IMR-90 (cell line): ENCODE data around the gene CARMIL1. TPM values are rescaled to one million over a fixed set of nuclear protein-coding genes. Genes with fewer than 3 reads are reported as not detected.

Experiments
- ATAC-seq: fragments of 200-7000 bp; cut with Tn5 transposase; 2 replicates; pipeline ENCODE4 v1.9.1; 2020; ENCODE audit warnings: low read depth, mild to moderate bottlenecking, moderate library complexity
- BruUV-seq: library from RNA; stranded (reverse); fragments of 400-500 nt; replicated peaks from 2 replicates; lab custom pipeline; 2021; lab: Mats Ljungman, UMichigan
- CTCF ChIA-PET: fragments of 300-600 bp; formaldehyde crosslinking; extraction: SDS; loops from one replicate; lab custom pipeline; 2021; ENCODE audit warnings: antibody characterized with exemption; lab: Yijun Ruan, JAX
- POLR2A ChIA-PET: fragments of 300-600 bp; sonication (Branson Sonifier 250); formaldehyde crosslinking; loops from one replicate; lab custom pipeline; 2022; ENCODE audit warnings: antibody characterized with exemption; ENCODE audit not compliant: unreplicated experiment; lab: Charles Lee
- DNase-seq: peaks from one replicate; pipeline ENCODE4 v3.0.0; 2013
- H2AFZ ChIP-seq: replicated peaks from 2 replicates; pipeline ENCODE3; 2013; ENCODE audit warnings: low read length, mild to moderate bottlenecking; ENCODE audit not compliant: poor library complexity
- H2AK5ac ChIP-seq: 2 replicates; pipeline ENCODE4 v1.6.1; 2013; ENCODE audit warnings: low read depth, low read length, inconsistent platforms
- H2AK9ac ChIP-seq: replicated peaks from 2 replicates; pipeline ENCODE3; 2013; ENCODE audit warnings: mild to moderate bottlenecking, low read depth, low read length, moderate library complexity; ENCODE audit not compliant: poor library complexity
- H2BK120ac ChIP-seq: 2 replicates; pipeline ENCODE4 v1.6.1; 2013; ENCODE audit warnings: low read depth, low read length, inconsistent platforms
- H2BK15ac ChIP-seq: 3 replicates; pipeline ENCODE4 v1.6.1; 2013; ENCODE audit warnings: low read depth, low read length, inconsistent platforms
- H2BK20ac ChIP-seq: 2 replicates; pipeline ENCODE4 v1.6.1; 2013; ENCODE audit warnings: low read depth, mild to moderate bottlenecking, inconsistent platforms, low read length, moderate library complexity
- H2BK5ac ChIP-seq: 2 replicates; pipeline ENCODE4 v1.6.1; 2013; ENCODE audit warnings: mild to moderate bottlenecking, low read depth, low read length, inconsistent platforms; ENCODE audit not compliant: poor library complexity, severe bottlenecking
- H3K14ac ChIP-seq: replicated peaks from 2 replicates; pipeline ENCODE4 v1.6.1; 2013; ENCODE audit warnings: low read depth, low read length, inconsistent platforms
- H3K18ac ChIP-seq: 2 replicates; pipeline ENCODE4 v1.6.1; 2013; ENCODE audit warnings: low read depth, low read length, control low read depth
- H3K23ac ChIP-seq: 2 replicates; pipeline ENCODE4 v1.6.1; 2013; ENCODE audit warnings: low read depth, low read length, inconsistent platforms
- H3K27ac ChIP-seq: 2 replicates; pipeline ENCODE4 v1.5.1; 2013; ENCODE audit warnings: mild to moderate bottlenecking, control low read depth, low read length; ENCODE audit not compliant: insufficient read depth
- H3K27me3 ChIP-seq: 2 replicates; pipeline ENCODE4 v1.6.1; 2013; ENCODE audit warnings: low read length; ENCODE audit not compliant: control insufficient read depth, insufficient read depth
- H3K36me3 ChIP-seq: 2 replicates; pipeline ENCODE4 v1.6.1; 2013; ENCODE audit warnings: low read length, mixed read lengths; ENCODE audit not compliant: control insufficient read depth, insufficient read depth
- H3K4ac ChIP-seq: 2 replicates; pipeline ENCODE4 v1.6.1; 2013; ENCODE audit warnings: low read depth, low read length, inconsistent platforms
- H3K4me1 ChIP-seq: 2 replicates; pipeline ENCODE4 v1.6.1; 2013; ENCODE audit warnings: low read length, mixed read lengths; ENCODE audit not compliant: control insufficient read depth, insufficient read depth
- H3K4me2 ChIP-seq: 2 replicates; pipeline ENCODE4 v1.6.1; 2013; ENCODE audit warnings: low read depth, mild to moderate bottlenecking, control low read depth, low read length, moderate library complexity
- H3K4me3 ChIP-seq: 2 replicates; pipeline ENCODE4 v1.5.1; 2013; ENCODE audit warnings: low read depth, mild to moderate bottlenecking, control low read depth, low read length, moderate library complexity; ENCODE audit not compliant: insufficient read depth
- H3K56ac ChIP-seq: 2 replicates; pipeline ENCODE4 v1.6.1; 2013; ENCODE audit warnings: low read length, inconsistent platforms; ENCODE audit not compliant: insufficient read depth; ENCODE audit errors: extremely low read depth
- H3K79me1 ChIP-seq, 2 experiments: 2 replicates each; pipeline ENCODE4 v1.6.1; 2013; ENCODE audit warnings: low read length in 2 of 2, inconsistent platforms in 1 of 2, low read depth in 1 of 2
- H3K9ac ChIP-seq: 2 replicates; pipeline ENCODE4 v1.6.1; 2013; ENCODE audit warnings: low read depth, low read length, control low read depth
- H3K9me1 ChIP-seq: 2 replicates; pipeline ENCODE4 v1.6.1; 2013; ENCODE audit warnings: low read length, inconsistent platforms; ENCODE audit not compliant: insufficient read depth
- H3K9me3 ChIP-seq: 2 replicates; pipeline ENCODE4 v1.6.1; 2013; ENCODE audit warnings: low read length; ENCODE audit not compliant: control insufficient read depth, insufficient read depth
- H4K20me1 ChIP-seq: 2 replicates; pipeline ENCODE4 v1.6.1; 2013; ENCODE audit warnings: low read length, inconsistent platforms; ENCODE audit not compliant: insufficient read depth
- H4K5ac ChIP-seq: 2 replicates; pipeline ENCODE4 v1.6.1; 2013; ENCODE audit warnings: mild to moderate bottlenecking, low read depth, low read length, control low read depth
- H4K8ac ChIP-seq, 2 experiments: 2 replicates each; pipeline ENCODE4 v1.6.1; 2013; ENCODE audit warnings: low read depth in 2 of 2, low read length in 2 of 2, control low read depth in 1 of 2, inconsistent platforms in 1 of 2
- H4K91ac ChIP-seq: 2 replicates; pipeline ENCODE4 v1.6.1; 2013; ENCODE audit warnings: low read depth, low read length, inconsistent platforms; ENCODE audit not compliant: insufficient read depth
- BHLHE40 ChIP-seq: fragments of 150-350 bp; IDR thresholded peaks from 2 replicates; pipeline ENCODE4 v1.6.1; 2016; ENCODE audit warnings: mild to moderate bottlenecking, low read depth, low read length
- CEBPB ChIP-seq: IDR thresholded peaks from 2 replicates; pipeline ENCODE4 v1.6.1; 2012; ENCODE audit warnings: low read depth, low read length, improper control_type of control experiment
- CHD1 ChIP-seq: IDR thresholded peaks from 2 replicates; pipeline ENCODE4 v1.6.1; 2012; ENCODE audit warnings: low read depth, low read length, improper control_type of control experiment
- FOS ChIP-seq: fragments of 150-350 bp; IDR thresholded peaks from 2 replicates; pipeline ENCODE4 v1.6.1; 2016; ENCODE audit warnings: low read depth, low read length
- MAFK ChIP-seq: IDR thresholded peaks from 2 replicates; pipeline ENCODE4 v1.6.1; 2012; ENCODE audit warnings: low read depth, low read length, improper control_type of control experiment
- MXI1 ChIP-seq: IDR thresholded peaks from 2 replicates; pipeline ENCODE4 v1.6.1; 2012; ENCODE audit warnings: low read depth, mild to moderate bottlenecking, low read length, moderate library complexity, borderline replicate concordance
- NFE2L2 ChIP-seq: fragments of 150-350 bp; IDR thresholded peaks from 2 replicates; pipeline ENCODE4 v1.6.1; 2016; ENCODE audit warnings: low read depth, mild to moderate bottlenecking, low read length
- POLR2A ChIP-seq: IDR thresholded peaks from 2 replicates; pipeline ENCODE4 v1.6.1; 2012; ENCODE audit warnings: mild to moderate bottlenecking, low read depth, low read length
- RAD21 ChIP-seq: IDR thresholded peaks from 2 replicates; pipeline ENCODE4 v1.6.1; 2012; ENCODE audit warnings: low read length, improper control_type of control experiment
- RCOR1 ChIP-seq: IDR thresholded peaks from 2 replicates; pipeline ENCODE4 v1.6.1; 2012; ENCODE audit warnings: mild to moderate bottlenecking, low read length, improper control_type of control experiment; ENCODE audit not compliant: insufficient replicate concordance
- SMC3 ChIP-seq: fragments of 150-350 bp; IDR thresholded peaks from 2 replicates; pipeline ENCODE4 v1.6.1; 2016; ENCODE audit warnings: low read depth, mild to moderate bottlenecking, antibody characterized with exemption, low read length, moderate library complexity
- WGBS, 2 experiments: methylation state at CpG; one replicate each; pipeline versions ENCODE4 v1.1.5 to v1.1.7; 2013; ENCODE audit warnings: missing lambda C conversion rate in 2 of 2; ENCODE audit not compliant: insufficient read length in 1 of 2; ENCODE audit errors: extremely low coverage in 2 of 2; 5-methylcytosine and 5-hydroxymethylcytosine counted together
- dilution Hi-C: fragments of 300-500 bp; cut with HindIII; formaldehyde crosslinking; loops from one replicate; pipeline ENCODE4 v1.14.3; 2018; ENCODE audit warnings: low sequenced_read_pairs; ENCODE audit not compliant: unreplicated experiment
- in situ Hi-C: fragments of 300-500 bp; cut with MboI; formaldehyde crosslinking; loops from 3 replicates; pipeline ENCODE4 v1.14.3; 2019; ENCODE audit warnings: low sequenced_read_pairs, inconsistent platforms, mixed read lengths
- intact Hi-C: fragments of 100-400 bp; cut with micrococcal nuclease; formaldehyde crosslinking; loops from 2 replicates; pipeline ENCODE4 v1.10.0; 2022
- polyA plus RNA-seq, 3 experiments: library from polyadenylated mRNA; depleted of rRNA; stranded (reverse); fragments of >200 nt; gene quantifications; 2 replicates each; pipeline ENCODE4 v1.2.3, GENCODE V29; 2012; ENCODE audit warnings: low replicate concordance in 1 of 3
- total RNA-seq: library from RNA; depleted of rRNA; stranded (reverse); fragments of >200 nt; gene quantifications from 2 replicates; pipeline ENCODE4 v1.2.3, GENCODE V29; 2012
- TF ChIP-seq, protein P1 (sequence below): fragments of 150-350 bp; IDR thresholded peaks from 2 replicates; pipeline ENCODE4 v1.6.1; 2017; ENCODE audit warnings: mild to moderate bottlenecking, antibody characterized with exemption, low read length, low read depth
- TF ChIP-seq, protein P2 (sequence below): conservative IDR thresholded peaks from 2 replicates; pipeline ENCODE4 v1.5.1; 2012; ENCODE audit warnings: mild to moderate bottlenecking, low read depth, low read length, improper control_type of control experiment
- TF ChIP-seq, protein P3 (sequence below): fragments of 150-350 bp; IDR thresholded peaks from 2 replicates; pipeline ENCODE4 v1.6.1; 2016; ENCODE audit warnings: low read depth, mild to moderate bottlenecking, low read length, moderate library complexity, borderline replicate concordance

Gene CARMIL1
- total and polyA plus RNA-seq, 2 of the 4 experiments (the other 2 are of a cell fraction) = 1.3 to 2.9 TPM

DNA sequence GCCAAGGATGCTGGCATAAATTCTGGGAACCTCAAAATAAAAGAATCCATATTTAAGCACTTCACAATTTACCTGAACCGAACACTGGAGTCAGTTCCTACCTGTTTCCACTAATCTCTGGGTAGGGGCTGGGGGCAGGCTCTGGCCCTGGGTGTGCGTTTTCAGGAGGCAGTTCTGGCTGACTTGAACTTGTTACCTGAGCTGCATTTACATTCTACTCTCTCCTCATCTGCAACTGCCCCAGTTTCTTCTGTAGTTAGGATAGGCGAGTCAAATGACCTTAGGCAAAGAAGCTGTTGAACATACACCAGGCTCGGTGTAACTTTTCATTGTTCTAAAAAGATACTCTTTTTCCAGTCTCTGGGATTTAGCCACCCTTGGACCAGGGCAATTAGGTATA lies 13.2 kb downstream of the CARMIL1 start:
- WGBS, 2 experiments = no CpG with 5 or more reads among the region's 4 CpGs
- Histone ChIP-seq H2BK15ac (no peak overlapping the region), H3K4me3 (no peak overlapping the region), H3K4me2 (no peak overlapping the region), H4K91ac (no peak overlapping the region), H3K9me3 (no peaks in the 10 kb centered on the region), H2BK20ac (no peak overlapping the region), H3K18ac (no peak overlapping the region), H4K8ac (no peak overlapping the region), H3K27me3 (no peaks in the 10 kb centered on the region), H3K79me1 (no peaks in the 10 kb centered on the region), H3K36me3 (no peaks in the 10 kb centered on the region), H3K56ac (no peak overlapping the region), H3K9me1 (no peaks in the 10 kb centered on the region; the same call in 1 of the 2 replicates), H2BK120ac (no peak overlapping the region), H3K27ac (no peak overlapping the region), H3K14ac (no peak overlapping the region), H2AK9ac (no peak overlapping the region), H2AFZ (no peak overlapping the region), H2BK5ac (no peak overlapping the region), H3K4ac (no peak overlapping the region), H3K23ac (no peak overlapping the region), H3K9ac (no peak overlapping the region), H4K20me1 (no peaks in the 10 kb centered on the region), H3K4me1 (peaks cover 2% of the 10 kb centered on the region; the same call in 1 of the 2 replicates), H2AK5ac (no peak overlapping the region), H4K5ac (no peak overlapping the region)
- POLR2A ChIA-PET = interaction anchor here (0.6 kb wide), 1 partner anchor 24 kb away, joined by 3 read pairs; no protein-coding TSS in a partner anchor
- no peak for TF ChIP-seq POLR2A
- TF ChIP-seq MAFK = no peak
- TF ChIP-seq MXI1 = no peak
- TF ChIP-seq, protein P1, sequence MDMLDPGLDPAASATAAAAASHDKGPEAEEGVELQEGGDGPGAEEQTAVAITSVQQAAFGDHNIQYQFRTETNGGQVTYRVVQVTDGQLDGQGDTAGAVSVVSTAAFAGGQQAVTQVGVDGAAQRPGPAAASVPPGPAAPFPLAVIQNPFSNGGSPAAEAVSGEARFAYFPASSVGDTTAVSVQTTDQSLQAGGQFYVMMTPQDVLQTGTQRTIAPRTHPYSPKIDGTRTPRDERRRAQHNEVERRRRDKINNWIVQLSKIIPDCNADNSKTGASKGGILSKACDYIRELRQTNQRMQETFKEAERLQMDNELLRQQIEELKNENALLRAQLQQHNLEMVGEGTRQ = no peak
- TF ChIP-seq FOS = no peak
- TF ChIP-seq, protein P2, sequence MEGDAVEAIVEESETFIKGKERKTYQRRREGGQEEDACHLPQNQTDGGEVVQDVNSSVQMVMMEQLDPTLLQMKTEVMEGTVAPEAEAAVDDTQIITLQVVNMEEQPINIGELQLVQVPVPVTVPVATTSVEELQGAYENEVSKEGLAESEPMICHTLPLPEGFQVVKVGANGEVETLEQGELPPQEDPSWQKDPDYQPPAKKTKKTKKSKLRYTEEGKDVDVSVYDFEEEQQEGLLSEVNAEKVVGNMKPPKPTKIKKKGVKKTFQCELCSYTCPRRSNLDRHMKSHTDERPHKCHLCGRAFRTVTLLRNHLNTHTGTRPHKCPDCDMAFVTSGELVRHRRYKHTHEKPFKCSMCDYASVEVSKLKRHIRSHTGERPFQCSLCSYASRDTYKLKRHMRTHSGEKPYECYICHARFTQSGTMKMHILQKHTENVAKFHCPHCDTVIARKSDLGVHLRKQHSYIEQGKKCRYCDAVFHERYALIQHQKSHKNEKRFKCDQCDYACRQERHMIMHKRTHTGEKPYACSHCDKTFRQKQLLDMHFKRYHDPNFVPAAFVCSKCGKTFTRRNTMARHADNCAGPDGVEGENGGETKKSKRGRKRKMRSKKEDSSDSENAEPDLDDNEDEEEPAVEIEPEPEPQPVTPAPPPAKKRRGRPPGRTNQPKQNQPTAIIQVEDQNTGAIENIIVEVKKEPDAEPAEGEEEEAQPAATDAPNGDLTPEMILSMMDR = no peak
- TF ChIP-seq RAD21 = no peak
- TF ChIP-seq CHD1 = no peak
- TF ChIP-seq CEBPB = no peak
- TF ChIP-seq BHLHE40 = no peak
- TF ChIP-seq RCOR1 = no peak
- no peak for TF ChIP-seq SMC3
- TF ChIP-seq, protein P3, sequence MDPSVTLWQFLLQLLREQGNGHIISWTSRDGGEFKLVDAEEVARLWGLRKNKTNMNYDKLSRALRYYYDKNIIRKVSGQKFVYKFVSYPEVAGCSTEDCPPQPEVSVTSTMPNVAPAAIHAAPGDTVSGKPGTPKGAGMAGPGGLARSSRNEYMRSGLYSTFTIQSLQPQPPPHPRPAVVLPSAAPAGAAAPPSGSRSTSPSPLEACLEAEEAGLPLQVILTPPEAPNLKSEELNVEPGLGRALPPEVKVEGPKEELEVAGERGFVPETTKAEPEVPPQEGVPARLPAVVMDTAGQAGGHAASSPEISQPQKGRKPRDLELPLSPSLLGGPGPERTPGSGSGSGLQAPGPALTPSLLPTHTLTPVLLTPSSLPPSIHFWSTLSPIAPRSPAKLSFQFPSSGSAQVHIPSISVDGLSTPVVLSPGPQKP = no peak
- TF ChIP-seq NFE2L2 = no peak
- in situ Hi-C loops = no loop called here
- intact Hi-C loops = no loop called here
- no peak for ATAC-seq
- no TSS peak for BruUV-seq
- DNase-seq = no peak
- dilution Hi-C loops = no loop called here
- CTCF ChIA-PET = interaction anchor here (0.6 to 1.5 kb wide), 2 partner anchors 13 to 20 kb away, joined by 4 read pairs; partner anchors contain the start of gene CARMIL1
